MM.1S (cell line): ENCODE measurements around the gene MXRA7.

Experiments
- DNase-seq: peaks from one replicate; pipeline ENCODE4 v3.0.0-alpha.2; 2015
- H2AFZ ChIP-seq: fragments of 300-600 bp; sonication (generic); 2 replicates; pipeline ENCODE4 v1.6.0; 2016; ENCODE audit warnings: antibody characterized with exemption, low read length
- H3F3A ChIP-seq: fragments of 300-600 bp; sonication (generic); 2 replicates; pipeline ENCODE4 v1.6.1; 2016; ENCODE audit warnings: mild to moderate bottlenecking, antibody characterized with exemption, low read length, moderate library complexity, mixed read lengths; ENCODE audit not compliant: insufficient read depth
- H3K27ac ChIP-seq: fragments of 300-600 bp; sonication (generic); 2 replicates; pipeline ENCODE4 v1.5.1; 2016; ENCODE audit warnings: mild to moderate bottlenecking, low read length
- H3K27me3 ChIP-seq: fragments of 300-600 bp; sonication (generic); replicated peaks from 2 replicates; pipeline ENCODE4 v1.6.0; 2016; ENCODE audit warnings: low read length; ENCODE audit not compliant: insufficient read depth
- H3K36me3 ChIP-seq: fragments of 300-600 bp; sonication (generic); replicated peaks from 2 replicates; pipeline ENCODE4 v1.6.1; 2016; ENCODE audit warnings: mild to moderate bottlenecking, low read length, mixed read lengths; ENCODE audit not compliant: insufficient read depth
- H3K4me1 ChIP-seq: fragments of 300-600 bp; sonication (generic); 2 replicates; pipeline ENCODE4 v1.6.1; 2016; ENCODE audit warnings: low read length, mixed read lengths
- H3K4me2 ChIP-seq: fragments of 300-600 bp; sonication (generic); 2 replicates; pipeline ENCODE4 v1.6.0; 2016; ENCODE audit warnings: low read depth, low read length
- H3K4me3 ChIP-seq: fragments of 300-600 bp; sonication (generic); 2 replicates; pipeline ENCODE4 v1.5.1; 2016; ENCODE audit warnings: low read length, mixed read lengths
- H3K79me2 ChIP-seq: fragments of 300-600 bp; sonication (generic); 2 replicates; pipeline ENCODE4 v1.6.1; 2016; ENCODE audit warnings: mixed run types, low read length, mixed read lengths
- H3K9ac ChIP-seq: fragments of 300-600 bp; sonication (generic); 2 replicates; pipeline ENCODE4 v1.6.1; 2016; ENCODE audit warnings: low read length, mixed read lengths
- H3K9me2 ChIP-seq: fragments of 300-600 bp; sonication (generic); replicated peaks from 2 replicates; pipeline ENCODE4 v1.6.1; 2016; ENCODE audit warnings: mild to moderate bottlenecking, low read length, mixed read lengths; ENCODE audit not compliant: insufficient read depth
- H3K9me3 ChIP-seq: fragments of 300-600 bp; sonication (generic); replicated peaks from 2 replicates; pipeline ENCODE4 v1.6.1; 2016; ENCODE audit warnings: mild to moderate bottlenecking, low read length, mixed read lengths; ENCODE audit not compliant: insufficient read depth
- H4K20me1 ChIP-seq: fragments of 300-600 bp; sonication (generic); 2 replicates; pipeline ENCODE4 v1.6.1; 2016; ENCODE audit warnings: mild to moderate bottlenecking, low read length, moderate library complexity, mixed read lengths; ENCODE audit not compliant: insufficient read depth
- CTCF ChIP-seq: fragments of 300-600 bp; sonication (generic); IDR thresholded peaks from 2 replicates; pipeline ENCODE4 v1.5.1; 2016; ENCODE audit warnings: antibody characterized with exemption, low read length, mixed read lengths
- EZH2 ChIP-seq: fragments of 300-600 bp; sonication (generic); optimal IDR thresholded peaks from 2 replicates; pipeline ENCODE3; 2017; ENCODE audit warnings: low read depth, mild to moderate bottlenecking, antibody characterized with exemption, low read length, mixed read lengths
- EZH2phosphoT487 ChIP-seq: fragments of 300-600 bp; sonication (generic); IDR thresholded peaks from 2 replicates; pipeline ENCODE4 v1.6.1; 2018; ENCODE audit warnings: antibody characterized with exemption, low read length

Gene MXRA7

GRCh38 chr17:76672270-76672851 lies 38.4 kb downstream of the MXRA7 start:
- Histone ChIP-seq H3F3A (peaks cover 7% of the 10 kb centered on the region; the same call in 1 of the 2 replicates), H3K4me1 (peaks cover 6% of the 10 kb centered on the region), H3K4me2 (peak overlapping the region; percentile 74), H4K20me1 (no peaks in the 10 kb centered on the region), H3K79me2 (no peaks in the 10 kb centered on the region), H3K4me3 (peak overlapping the region; percentile 73), H2AFZ (peak overlapping the region; percentile 67), H3K9me3 (no peaks in the 10 kb centered on the region), H3K27ac (peak overlapping the region; percentile 40; the same call in 1 of the 2 replicates), H3K36me3 (no peaks in the 10 kb centered on the region), H3K27me3 (peaks cover 6% of the 10 kb centered on the region; the same call in 1 of the 2 replicates), H3K9me2 (no peaks in the 10 kb centered on the region), H3K9ac (peak overlapping the region; percentile 63)
- DNase-seq, result peak; percentile 36
- TF ChIP-seq EZH2phosphoT487, result no peak
- TF ChIP-seq EZH2, result no peak
- no peak for TF ChIP-seq CTCF

- Histone ChIP-seq H3K27ac (peak overlapping the region; percentile 40; the same call in 1 of the 2 replicates), H3K9ac (peak overlapping the region; percentile 63), H3K4me1 (peaks cover 6% of the 10 kb centered on the region), H4K20me1 (no peaks in the 10 kb centered on the region), H3K9me2 (no peaks in the 10 kb centered on the region), H2AFZ (peak overlapping the region; percentile 67), H3K27me3 (peaks cover 6% of the 10 kb centered on the region; the same call in 1 of the 2 replicates), H3F3A (peaks cover 7% of the 10 kb centered on the region; the same call in 1 of the 2 replicates), H3K4me3 (peak overlapping the region; percentile 73), H3K36me3 (no peaks in the 10 kb centered on the region), H3K4me2 (peak overlapping the region; percentile 74), H3K9me3 (no peaks in the 10 kb centered on the region), H3K79me2 (no peaks in the 10 kb centered on the region)
- DNase-seq, result no peak
- TF ChIP-seq EZH2phosphoT487 (no peak), CTCF (no peak), EZH2 (no peak)
Observed at GRCh38 chr17:76671912-76672262, 38.9 kb downstream of the MXRA7 start.

GRCh38 chr17:76671123-76671911 lies 39.4 kb downstream of the MXRA7 start:
- H2AFZ ChIP-seq, result peak overlapping the region; percentile 98
- H3K36me3 ChIP-seq, result no peaks in the 10 kb centered on the region
- peaks cover 6% of the 10 kb centered on the region; the same call in 1 of the 2 replicates for H3K27me3 ChIP-seq
- no peaks in the 10 kb centered on the region for H3K9me2 ChIP-seq
- H3K79me2 ChIP-seq, result no peaks in the 10 kb centered on the region
- no peak overlapping the region for H3K27ac ChIP-seq
- H4K20me1 ChIP-seq, result no peaks in the 10 kb centered on the region
- H3K9ac ChIP-seq, result peak overlapping the region; percentile 63; the same call in 1 of the 2 replicates
- TF ChIP-seq CTCF (no peak), EZH2 (no peak), EZH2phosphoT487 (no peak)
- peak overlapping the region; percentile 73 for H3K4me3 ChIP-seq
- H3K4me1 ChIP-seq, result peaks cover 6% of the 10 kb centered on the region
- H3K4me2 ChIP-seq, result peak overlapping the region; percentile 89
- DNase-seq, result peak; percentile 100
- H3K9me3 ChIP-seq, result no peaks in the 10 kb centered on the region
- peaks cover 7% of the 10 kb centered on the region; the same call in 1 of the 2 replicates for H3F3A ChIP-seq
